Measurements from ENCODE around the gene SRRM2.

SRRM2 gene

DNA sequence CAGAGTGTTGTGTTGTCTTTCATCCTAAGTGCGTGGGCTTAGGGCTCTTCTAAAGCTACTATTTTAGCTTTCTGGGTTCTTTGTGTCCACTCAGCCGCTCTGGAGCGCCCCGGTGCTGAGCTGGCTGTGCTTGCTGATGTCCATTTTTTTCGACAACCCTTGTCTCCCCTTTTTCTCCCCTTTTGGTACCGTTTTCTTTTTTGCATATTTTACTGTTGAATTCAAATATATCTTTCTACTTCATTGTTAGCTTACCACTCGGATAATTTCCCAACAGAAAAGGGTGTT is 1.2 kb downstream of the SRRM2 start:
- TF ChIP-seq, protein P1, sequence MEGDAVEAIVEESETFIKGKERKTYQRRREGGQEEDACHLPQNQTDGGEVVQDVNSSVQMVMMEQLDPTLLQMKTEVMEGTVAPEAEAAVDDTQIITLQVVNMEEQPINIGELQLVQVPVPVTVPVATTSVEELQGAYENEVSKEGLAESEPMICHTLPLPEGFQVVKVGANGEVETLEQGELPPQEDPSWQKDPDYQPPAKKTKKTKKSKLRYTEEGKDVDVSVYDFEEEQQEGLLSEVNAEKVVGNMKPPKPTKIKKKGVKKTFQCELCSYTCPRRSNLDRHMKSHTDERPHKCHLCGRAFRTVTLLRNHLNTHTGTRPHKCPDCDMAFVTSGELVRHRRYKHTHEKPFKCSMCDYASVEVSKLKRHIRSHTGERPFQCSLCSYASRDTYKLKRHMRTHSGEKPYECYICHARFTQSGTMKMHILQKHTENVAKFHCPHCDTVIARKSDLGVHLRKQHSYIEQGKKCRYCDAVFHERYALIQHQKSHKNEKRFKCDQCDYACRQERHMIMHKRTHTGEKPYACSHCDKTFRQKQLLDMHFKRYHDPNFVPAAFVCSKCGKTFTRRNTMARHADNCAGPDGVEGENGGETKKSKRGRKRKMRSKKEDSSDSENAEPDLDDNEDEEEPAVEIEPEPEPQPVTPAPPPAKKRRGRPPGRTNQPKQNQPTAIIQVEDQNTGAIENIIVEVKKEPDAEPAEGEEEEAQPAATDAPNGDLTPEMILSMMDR (IDR thresholded peaks at IDR 0.05): no peak
- no peak for DNase-seq (ENCODE audit: low spot score)
- H3K4me3 ChIP-seq: peak overlapping the region; percentile 87
- H3K27ac ChIP-seq: peak overlapping the region; percentile 99

DNA sequence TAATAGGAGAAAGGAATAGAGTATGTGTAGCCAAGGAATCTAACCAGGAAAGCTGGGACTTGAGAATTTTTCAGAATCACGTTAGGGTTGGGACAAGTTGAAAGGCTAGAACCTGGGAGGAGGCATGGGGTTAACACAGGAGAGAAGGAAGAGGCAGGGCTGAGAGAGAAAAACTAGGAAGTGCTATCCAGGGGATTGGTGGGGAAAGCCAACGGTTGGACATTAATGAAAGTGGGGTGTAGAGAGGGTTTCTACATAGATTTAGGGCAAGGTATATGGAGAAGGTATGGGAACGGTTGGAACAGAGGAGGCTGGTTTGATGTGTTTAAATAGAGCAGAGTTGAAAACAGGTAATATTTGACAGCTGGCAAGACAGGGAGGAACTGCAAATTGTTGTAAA is 2.7 kb downstream of the SRRM2 start:
- DNase-seq (ENCODE audit: low spot score): no peak
- Histone ChIP-seq H3K27ac (no peak overlapping the region), H3K4me3 (peak overlapping the region; percentile 87)
- TF ChIP-seq, protein P1 (IDR thresholded peaks at IDR 0.05): no peak

DNA sequence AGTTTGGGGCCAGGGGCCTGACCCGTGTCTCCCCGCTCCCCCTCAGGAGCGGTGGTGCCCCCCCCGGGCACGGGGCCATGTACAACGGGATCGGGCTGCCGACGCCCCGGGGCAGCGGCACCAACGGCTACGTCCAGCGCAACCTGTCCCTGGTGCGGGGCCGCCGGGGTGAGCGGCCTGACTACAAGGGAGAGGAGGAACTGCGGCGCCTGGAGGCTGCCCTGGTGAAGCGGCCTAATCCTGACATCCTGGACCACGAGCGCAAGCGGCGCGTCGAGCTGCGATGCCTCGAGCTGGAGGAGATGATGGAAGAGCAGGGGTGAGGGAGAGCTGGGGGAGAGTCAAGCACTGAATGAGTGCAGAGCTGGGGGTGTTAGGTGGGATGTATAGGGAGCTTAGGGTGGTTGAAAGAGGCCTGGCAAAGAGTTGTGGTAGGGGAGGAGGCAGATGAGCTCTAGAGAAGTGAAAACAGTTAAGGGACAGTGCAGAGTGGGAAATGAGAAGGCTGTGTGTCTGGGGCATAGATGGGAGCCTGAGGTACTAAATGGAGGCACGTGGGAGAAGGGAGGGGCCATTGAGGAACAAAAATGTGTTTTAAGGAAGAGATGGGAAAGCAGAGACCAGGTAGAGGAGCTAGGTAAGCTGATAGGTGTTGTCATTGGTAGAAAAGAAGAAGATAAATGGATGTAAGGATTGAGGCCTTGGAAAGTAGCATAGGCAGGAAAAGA is 4.0 kb downstream of the SRRM2 start:
- TF ChIP-seq, protein P1 (IDR thresholded peaks at IDR 0.05): no peak
- Histone ChIP-seq H3K27ac (no peak overlapping the region), H3K4me3 (peak overlapping the region; percentile 20)
- no peak for DNase-seq (ENCODE audit: low spot score)

DNA sequence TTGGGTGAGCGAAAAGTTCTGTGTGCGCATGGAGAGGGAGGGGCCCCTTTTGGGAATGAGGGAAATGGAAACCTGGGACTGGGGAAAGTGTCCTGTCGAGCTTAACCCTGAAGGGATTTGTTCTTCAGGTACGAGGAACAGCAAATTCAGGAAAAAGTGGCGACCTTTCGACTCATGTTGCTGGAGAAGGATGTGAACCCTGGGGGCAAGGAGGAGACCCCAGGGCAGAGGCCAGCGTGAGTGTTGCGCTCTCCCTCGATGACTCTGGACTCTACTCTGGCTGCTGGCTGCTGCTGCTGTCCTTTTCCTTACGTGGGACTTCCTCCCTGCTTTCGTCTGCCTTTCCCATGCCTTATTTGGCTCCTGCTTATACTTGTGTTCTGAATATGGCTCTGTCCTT is 4.9 kb downstream of the SRRM2 start:
- TF ChIP-seq, protein P1 (IDR thresholded peaks at IDR 0.05): no peak

DNA sequence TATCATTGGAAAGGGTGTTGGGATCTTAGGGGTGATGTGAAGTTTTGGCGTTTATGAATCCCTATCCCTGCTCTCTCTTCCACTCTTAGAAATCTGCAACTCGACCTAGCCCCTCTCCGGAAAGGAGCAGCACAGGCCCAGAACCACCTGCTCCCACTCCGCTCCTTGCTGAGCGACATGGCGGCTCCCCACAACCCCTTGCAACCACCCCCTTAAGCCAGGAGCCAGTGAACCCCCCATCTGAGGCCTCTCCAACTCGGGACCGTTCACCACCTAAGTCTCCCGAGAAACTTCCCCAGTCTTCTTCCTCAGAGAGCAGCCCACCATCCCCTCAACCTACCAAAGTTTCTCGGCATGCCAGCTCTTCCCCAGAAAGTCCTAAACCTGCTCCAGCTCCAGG is 9.0 kb downstream of the SRRM2 start:
- Histone ChIP-seq H3K4me3 (no peak overlapping the region), H3K27ac (no peak overlapping the region)
- TF ChIP-seq, protein P1 (IDR thresholded peaks at IDR 0.05): no peak
- no peak for DNase-seq (ENCODE audit: low spot score)

More for the DNA sequence above, 4.9 kb downstream of the SRRM2 start:
- Histone ChIP-seq H3K27ac (no peak overlapping the region), H3K4me3 (no peak overlapping the region)
- no peak for DNase-seq (ENCODE audit: low spot score)

DNA sequence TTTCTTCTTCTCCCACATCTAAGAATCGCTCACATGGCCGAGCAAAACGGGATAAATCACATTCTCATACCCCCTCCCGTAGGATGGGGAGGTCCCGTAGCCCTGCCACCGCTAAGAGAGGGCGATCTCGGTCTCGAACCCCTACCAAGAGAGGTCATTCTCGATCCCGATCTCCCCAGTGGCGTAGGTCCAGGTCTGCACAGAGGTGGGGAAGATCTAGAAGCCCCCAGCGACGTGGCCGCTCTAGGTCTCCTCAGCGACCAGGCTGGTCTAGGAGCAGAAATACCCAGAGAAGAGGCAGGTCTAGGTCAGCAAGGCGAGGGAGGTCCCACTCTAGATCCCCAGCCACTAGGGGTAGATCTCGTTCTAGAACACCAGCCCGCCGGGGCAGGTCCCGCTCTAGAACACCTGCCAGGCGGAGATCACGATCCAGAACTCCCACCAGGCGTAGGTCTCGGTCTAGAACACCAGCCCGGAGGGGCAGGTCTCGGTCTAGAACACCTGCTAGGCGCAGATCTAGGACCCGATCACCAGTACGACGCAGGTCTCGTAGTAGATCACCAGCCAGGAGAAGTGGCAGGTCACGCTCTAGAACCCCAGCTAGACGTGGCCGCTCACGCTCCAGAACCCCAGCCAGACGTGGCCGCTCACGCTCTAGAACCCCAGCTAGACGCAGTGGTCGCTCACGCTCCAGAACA is 9.6 kb downstream of the SRRM2 start:
- TF ChIP-seq, protein P1 (IDR thresholded peaks at IDR 0.05): no peak
- DNase-seq (ENCODE audit: low spot score): no peak
- H3K4me3 ChIP-seq: no peak overlapping the region
- no peak overlapping the region for H3K27ac ChIP-seq

DNA sequence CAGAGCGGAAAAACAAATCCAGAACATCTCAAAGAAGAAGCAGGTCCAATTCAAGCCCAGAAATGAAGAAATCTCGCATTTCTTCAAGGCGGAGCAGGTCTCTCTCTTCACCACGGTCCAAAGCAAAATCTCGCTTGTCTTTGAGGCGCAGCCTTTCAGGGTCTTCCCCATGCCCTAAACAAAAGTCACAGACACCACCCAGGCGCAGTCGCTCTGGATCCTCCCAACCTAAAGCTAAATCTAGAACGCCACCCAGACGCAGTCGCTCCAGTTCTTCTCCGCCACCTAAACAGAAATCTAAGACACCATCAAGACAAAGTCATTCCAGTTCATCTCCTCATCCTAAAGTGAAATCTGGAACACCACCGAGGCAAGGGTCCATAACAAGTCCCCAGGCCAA is 10.3 kb downstream of the SRRM2 start:
- TF ChIP-seq, protein P1 (IDR thresholded peaks at IDR 0.05): no peak
- Histone ChIP-seq H3K27ac (no peak overlapping the region), H3K4me3 (no peak overlapping the region)
- no peak for DNase-seq (ENCODE audit: low spot score)
